ENCODE measurements around the gene DRC7. TPM values are rescaled to one million over a fixed set of nuclear protein-coding genes. Genes with fewer than 3 reads are reported as not detected.

Gene DRC7
- total and polyA plus RNA-seq, 2 donors from 2014 or later: 1.8 to 3.2 TPM

DNA sequence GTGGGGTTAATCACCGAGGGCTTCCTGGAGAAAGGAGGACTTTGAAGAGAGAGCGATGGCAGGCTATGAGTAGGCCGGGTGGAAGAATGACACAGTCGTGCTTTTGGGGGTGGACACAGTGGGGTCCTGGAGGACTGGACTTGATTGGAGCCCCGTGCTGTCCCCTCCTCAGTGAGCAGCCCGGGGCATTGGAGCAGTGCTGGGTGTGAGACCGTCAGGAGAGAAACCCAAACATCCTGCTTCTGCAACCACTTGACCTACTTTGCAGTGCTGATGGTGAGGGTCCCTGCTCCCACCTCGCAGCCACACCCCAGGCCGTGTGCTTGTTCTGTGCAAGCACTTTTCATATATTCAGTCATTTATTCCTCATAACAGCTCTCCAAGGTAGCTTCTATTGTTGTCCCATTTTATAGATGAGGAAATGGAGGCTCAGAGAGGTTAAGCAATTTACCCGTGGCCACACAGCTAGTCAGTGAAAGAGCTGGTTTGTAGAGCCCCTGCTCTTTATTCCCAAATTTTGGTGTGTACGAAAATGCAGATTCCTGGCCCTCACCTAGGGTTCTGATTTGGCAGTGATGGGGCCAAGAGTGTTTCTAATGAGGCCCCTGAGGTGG is 38.2 kb upstream of the DRC7 start:
- TF ChIP-seq, protein P1, sequence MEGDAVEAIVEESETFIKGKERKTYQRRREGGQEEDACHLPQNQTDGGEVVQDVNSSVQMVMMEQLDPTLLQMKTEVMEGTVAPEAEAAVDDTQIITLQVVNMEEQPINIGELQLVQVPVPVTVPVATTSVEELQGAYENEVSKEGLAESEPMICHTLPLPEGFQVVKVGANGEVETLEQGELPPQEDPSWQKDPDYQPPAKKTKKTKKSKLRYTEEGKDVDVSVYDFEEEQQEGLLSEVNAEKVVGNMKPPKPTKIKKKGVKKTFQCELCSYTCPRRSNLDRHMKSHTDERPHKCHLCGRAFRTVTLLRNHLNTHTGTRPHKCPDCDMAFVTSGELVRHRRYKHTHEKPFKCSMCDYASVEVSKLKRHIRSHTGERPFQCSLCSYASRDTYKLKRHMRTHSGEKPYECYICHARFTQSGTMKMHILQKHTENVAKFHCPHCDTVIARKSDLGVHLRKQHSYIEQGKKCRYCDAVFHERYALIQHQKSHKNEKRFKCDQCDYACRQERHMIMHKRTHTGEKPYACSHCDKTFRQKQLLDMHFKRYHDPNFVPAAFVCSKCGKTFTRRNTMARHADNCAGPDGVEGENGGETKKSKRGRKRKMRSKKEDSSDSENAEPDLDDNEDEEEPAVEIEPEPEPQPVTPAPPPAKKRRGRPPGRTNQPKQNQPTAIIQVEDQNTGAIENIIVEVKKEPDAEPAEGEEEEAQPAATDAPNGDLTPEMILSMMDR (IDR thresholded peaks at IDR 0.05; ENCODE audit: borderline replicate concordance, extremely low read depth, insufficient read depth): no peak
- Histone ChIP-seq H3K27ac (ENCODE audit: low read depth in 2 of 2, low read length in 2 of 2) (no peak overlapping the region), H3K36me3 (ENCODE audit: control insufficient read depth in 2 of 3, insufficient read depth in 3 of 3, low read length in 3 of 3) (peaks cover 0 to 62% (median 45%) of the 10 kb centered on the region in 3 donors), H3K27me3 (ENCODE audit: control insufficient read depth, insufficient read depth, low read length) (no peaks in the 10 kb centered on the region), H3K9ac (ENCODE audit: low read length in 3 of 3) (no peak overlapping the region), H3K9me3 (ENCODE audit: control insufficient read depth in 2 of 3, insufficient read depth in 1 of 3, low read length in 3 of 3) (no peaks in the 10 kb centered on the region), H3K4me1 (ENCODE audit: control insufficient read depth in 2 of 3, insufficient read depth in 2 of 3, low read depth in 1 of 3, low read length in 3 of 3) (peaks cover 0 to 6% (median 0%) of the 10 kb centered on the region in 3 donors), H3K4me3 (ENCODE audit: low read length in 3 of 3) (no peak overlapping the region)
- DNase-seq: no peak
- FAIRE-seq: no peak
- intact Hi-C loops (cut with DNase I): no loop called here

DNA sequence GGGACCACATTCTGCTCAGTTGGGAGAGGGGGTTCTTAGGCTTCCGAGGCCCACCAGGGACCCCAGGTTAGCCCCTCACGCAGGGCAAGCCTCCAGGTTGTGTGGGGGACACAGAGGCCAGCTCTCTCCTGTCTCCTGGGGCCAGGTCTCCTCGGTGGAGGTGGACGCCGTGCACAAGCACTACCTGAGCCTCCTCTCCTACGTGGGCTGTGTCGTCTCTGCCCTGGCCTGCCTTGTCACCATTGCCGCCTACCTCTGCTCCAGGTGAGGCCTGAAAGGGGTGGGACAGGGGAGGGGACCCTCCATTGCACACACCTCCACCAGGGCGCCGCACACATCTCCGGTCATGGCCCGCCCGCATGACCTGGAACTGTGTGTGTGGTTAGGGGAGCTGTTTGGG is 37.4 kb upstream of the DRC7 start:
- intact Hi-C loops (cut with DNase I): no loop called here
- Histone ChIP-seq H3K36me3 (ENCODE audit: control insufficient read depth in 2 of 3, insufficient read depth in 3 of 3, low read length in 3 of 3) (peaks cover 0 to 62% (median 46%) of the 10 kb centered on the region in 3 donors), H3K4me3 (ENCODE audit: low read length in 3 of 3) (no peak overlapping the region), H3K9me3 (ENCODE audit: control insufficient read depth in 2 of 3, insufficient read depth in 1 of 3, low read length in 3 of 3) (no peaks in the 10 kb centered on the region), H3K9ac (ENCODE audit: low read length in 3 of 3) (no peak overlapping the region), H3K4me1 (ENCODE audit: control insufficient read depth in 2 of 3, insufficient read depth in 2 of 3, low read depth in 1 of 3, low read length in 3 of 3) (peaks cover 0 to 6% (median 0%) of the 10 kb centered on the region in 3 donors), H3K27ac (ENCODE audit: low read depth in 2 of 2, low read length in 2 of 2) (no peak overlapping the region), H3K27me3 (ENCODE audit: control insufficient read depth, insufficient read depth, low read length) (no peaks in the 10 kb centered on the region)
- TF ChIP-seq, protein P1 (IDR thresholded peaks at IDR 0.05; ENCODE audit: borderline replicate concordance, extremely low read depth, insufficient read depth): no peak
- no peak for FAIRE-seq
- DNase-seq: peak in 1 of 5 donors; percentile 53

DNA sequence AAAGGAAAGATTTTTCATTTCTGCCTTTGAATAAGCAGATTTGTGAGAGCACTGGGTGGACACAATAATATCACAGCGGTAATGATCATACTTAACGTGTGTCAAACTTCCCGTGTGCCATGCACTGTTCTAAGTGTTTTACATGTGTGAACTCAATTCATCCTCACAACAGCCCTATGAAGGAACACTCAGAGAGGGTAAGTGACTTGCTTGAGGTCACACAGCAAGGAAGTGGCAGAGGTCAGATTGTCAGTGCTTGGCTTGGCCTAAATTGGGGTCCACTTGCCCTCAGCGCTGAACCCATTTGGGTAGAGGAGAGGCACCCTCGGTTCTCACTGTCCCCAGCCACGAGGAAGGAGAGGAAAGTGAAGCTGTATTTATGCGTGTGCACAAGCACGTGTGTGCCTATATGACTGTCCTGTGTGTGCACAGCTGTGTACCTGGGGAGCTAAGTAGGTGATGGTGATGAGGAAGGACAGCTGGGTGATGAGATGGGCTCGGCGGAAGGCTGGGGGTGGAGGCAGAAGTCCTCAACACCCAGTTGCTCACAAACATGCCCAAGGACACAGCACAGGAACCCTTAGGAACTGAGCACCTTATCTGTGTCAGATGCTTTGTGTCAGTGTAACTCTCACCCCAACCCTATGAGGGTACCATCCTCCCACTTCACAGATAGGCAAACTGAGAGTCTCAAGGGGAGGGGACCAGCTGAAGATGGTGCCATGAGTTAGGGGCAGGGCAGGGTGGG is 36.3 kb upstream of the DRC7 start:
- Histone ChIP-seq H3K36me3 (ENCODE audit: control insufficient read depth in 2 of 3, insufficient read depth in 3 of 3, low read length in 3 of 3) (peaks cover 0 to 61% (median 51%) of the 10 kb centered on the region in 3 donors), H3K9ac (ENCODE audit: low read length in 3 of 3) (no peak overlapping the region)
- intact Hi-C loops (cut with DNase I): no loop called here

More for the DNA sequence above, 36.3 kb upstream of the DRC7 start:
- no peaks in the 10 kb centered on the region for H3K27me3 ChIP-seq (ENCODE audit: control insufficient read depth, insufficient read depth, low read length)
- H3K27ac ChIP-seq (ENCODE audit: low read depth in 2 of 2, low read length in 2 of 2): no peak overlapping the region
- FAIRE-seq: no peak
- no peak overlapping the region for H3K4me3 ChIP-seq (ENCODE audit: low read length in 3 of 3)
- peak in 1 of 5 donors; percentile 26 for DNase-seq
- no peaks in the 10 kb centered on the region for H3K9me3 ChIP-seq (ENCODE audit: control insufficient read depth in 2 of 3, insufficient read depth in 1 of 3, low read length in 3 of 3)
- TF ChIP-seq, protein P1 (IDR thresholded peaks at IDR 0.05; ENCODE audit: borderline replicate concordance, extremely low read depth, insufficient read depth): no peak
- peaks cover 0 to 6% (median 0%) of the 10 kb centered on the region in 3 donors for H3K4me1 ChIP-seq (ENCODE audit: control insufficient read depth in 2 of 3, insufficient read depth in 2 of 3, low read depth in 1 of 3, low read length in 3 of 3)

All from kidney (tissue), 14 donors.